ENCODE data around the gene UFM1. TPM values are rescaled to one million over a fixed set of nuclear protein-coding genes. Genes with fewer than 3 reads are reported as not detected.

The UFM1 gene
- total and polyA plus RNA-seq, 2 of the 13 experiments (the other 11 are each of a cell fraction or from before 2014, with no cell fraction given) = 42.6 to 47.0 TPM

- no peak for TF ChIP-seq DBP (CRISPR knock-in tag; IDR thresholded peaks at IDR 0.05; ENCODE audit: not compliant biosample characterization)
- no peak for TF ChIP-seq YY1 (IDR thresholded peaks at IDR 0.05; ENCODE audit: insufficient read depth, insufficient replicate concordance, low read depth, low read length)
- no peak for TF ChIP-seq ZNF598 (CRISPR knock-in tag; IDR thresholded peaks at IDR 0.05; ENCODE audit: borderline replicate concordance)
- no peak for TF ChIP-seq ZNF740 (CRISPR knock-in tag; IDR thresholded peaks at IDR 0.05)
- TF ChIP-seq ZFP62 (CRISPR knock-in tag; IDR thresholded peaks at IDR 0.05) = no peak
- no peak for TF ChIP-seq JDP2 (CRISPR knock-in tag; IDR thresholded peaks at IDR 0.05; ENCODE audit: borderline replicate concordance)
- TF ChIP-seq MYNN (CRISPR knock-in tag; IDR thresholded peaks at IDR 0.05; ENCODE audit: low read depth) = no peak
- TF ChIP-seq ELF1 (CRISPR knock-in tag; IDR thresholded peaks at IDR 0.05) = no peak
- no peak for TF ChIP-seq ZNF331 (CRISPR knock-in tag; IDR thresholded peaks at IDR 0.05)
- TF ChIP-seq SIX1 (CRISPR knock-in tag; IDR thresholded peaks at IDR 0.05; ENCODE audit: borderline replicate concordance) = no peak
- TF ChIP-seq ZSCAN9 (CRISPR knock-in tag; IDR thresholded peaks at IDR 0.05; ENCODE audit: borderline replicate concordance) = no peak
- no peak for TF ChIP-seq TEF (CRISPR knock-in tag; IDR thresholded peaks at IDR 0.05)
Measured at GRCh38 chr13:38365661-38366060, 16.0 kb downstream of the UFM1 start (continued).

Measured in HepG2 (cell line).